Kidney (tissue), 14 donors: Measurements from ENCODE around the gene HNF4A. TPM values are rescaled to one million over a fixed set of nuclear protein-coding genes. Genes with fewer than 3 reads are reported as not detected.

ENCODE experiments used
- DNase-seq, 5 donors: peaks; one replicate each; pipeline ENCODE4 v3.0.0-alpha.2; 2013 to 2020
- FAIRE-seq: peaks from 2 replicates; lab custom pipeline; 2012; peaks lifted over from hg19 to GRCh38; lab: Jason Lieb, UNC
- H3K27ac ChIP-seq, 2 donors: one replicate each; pipeline ENCODE4 v1.7.0; 2013; ENCODE audit warnings: low read depth in 2 of 2, low read length in 2 of 2, inconsistent platforms in 1 of 2
- H3K27me3 ChIP-seq: one replicate; pipeline ENCODE4 v1.7.1; 2013; ENCODE audit warnings: low read length, inconsistent platforms; ENCODE audit not compliant: control insufficient read depth, insufficient read depth
- H3K36me3 ChIP-seq, 3 donors: one replicate each; pipeline versions ENCODE4 v1.7.0 to v1.7.1; 2013; ENCODE audit warnings: low read length in 3 of 3, control low read depth in 1 of 3, inconsistent platforms in 1 of 3; ENCODE audit not compliant: insufficient read depth in 3 of 3, control insufficient read depth in 2 of 3
- H3K4me1 ChIP-seq, 3 donors: one replicate each; pipeline versions ENCODE4 v1.7.0 to v1.7.1; 2013; ENCODE audit warnings: low read length in 3 of 3, inconsistent platforms in 1 of 3, low read depth in 1 of 3; ENCODE audit not compliant: control insufficient read depth in 2 of 3, insufficient read depth in 2 of 3
- H3K4me3 ChIP-seq, 3 donors: one replicate each; pipeline versions ENCODE4 v1.7.0 to v1.8.1; 2013; ENCODE audit warnings: low read length in 3 of 3, control low read depth in 1 of 3, inconsistent platforms in 1 of 3
- H3K9ac ChIP-seq, 3 donors: one replicate each; pipeline versions ENCODE4 v1.7.0 to v1.7.1; 2013; ENCODE audit warnings: low read length in 3 of 3, control low read depth in 1 of 3, inconsistent platforms in 1 of 3
- H3K9me3 ChIP-seq, 3 donors: one replicate each; pipeline versions ENCODE4 v1.7.0 to v1.7.1; 2013; ENCODE audit warnings: low read length in 3 of 3, control low read depth in 1 of 3, inconsistent platforms in 1 of 3; ENCODE audit not compliant: control insufficient read depth in 2 of 3, insufficient read depth in 1 of 3
- CTCF ChIP-seq: IDR thresholded peaks from 3 replicates; pipeline ENCODE4 v1.5.1; 2012; ENCODE audit warnings: mild to moderate bottlenecking, moderate library complexity, borderline replicate concordance; ENCODE audit not compliant: insufficient read depth; ENCODE audit errors: extremely low read depth
- intact Hi-C: fragments of 100-400 bp; cut with DNase I; formaldehyde crosslinking; loops from one replicate; pipeline ENCODE4 v1.11.1; 2022
- polyA plus RNA-seq: library from polyadenylated mRNA; stranded (reverse); fragments of 350-450 nt; fragmentation: Illumina TruSeq; extraction: RNeasy Lipid Tissue Mini Kit (QIAGEN cat#74804); gene quantifications from one replicate; pipeline ENCODE4 v1.2.3, GENCODE V29; 2014; ENCODE audit warnings: low read depth, low replicate concordance; ENCODE audit not compliant: insufficient read depth
- total RNA-seq: library from RNA; stranded (reverse); fragmentation: NEBNext Ultra II Directional; extraction: Animal tissue kit (Norgen Biotek cat#: 25700); gene quantifications from one replicate; pipeline ENCODE4 v1.2.1, GENCODE V29; 2021
- donor health status: control.
- donor health status: control.
- donor health status: control.
- donor health status: control.
- donor health status: control.
- donor health status: DM: yes; HTN: yes; CAD: no.
- donor health status: Normal renal cell carcinoma (clear cell type).

Gene HNF4A
- total and polyA plus RNA-seq, 2 donors from 2014 or later = 26.0 to 42.1 TPM

- no peak for TF ChIP-seq CTCF
- H3K4me3 ChIP-seq = no peak overlapping the region
- H3K4me1 ChIP-seq = no peaks in the 10 kb centered on the region
- no peak overlapping the region for H3K27ac ChIP-seq
- peaks cover 0 to 22% (median 2%) of the 10 kb centered on the region in 3 donors for H3K36me3 ChIP-seq
- intact Hi-C loops = no loop called here
- no peaks in the 10 kb centered on the region for H3K9me3 ChIP-seq
- no peak for DNase-seq
- FAIRE-seq = no peak
- H3K9ac ChIP-seq = no peak overlapping the region
- H3K27me3 ChIP-seq = no peaks in the 10 kb centered on the region
Measured at GRCh38 chr20:44429017-44429339, 73.5 kb downstream of the HNF4A start.

- DNase-seq (no peak), FAIRE-seq (no peak)
- intact Hi-C loops = no loop called here
- Histone ChIP-seq H3K27ac (no peak overlapping the region), H3K9ac (no peak overlapping the region), H3K4me1 (peaks cover 0 to 3% (median 0%) of the 10 kb centered on the region in 3 donors), H3K27me3 (no peaks in the 10 kb centered on the region), H3K4me3 (no peak overlapping the region), H3K36me3 (peaks cover 0 to 22% (median 0%) of the 10 kb centered on the region in 3 donors), H3K9me3 (no peaks in the 10 kb centered on the region)
- TF ChIP-seq CTCF = no peak
Measured at GRCh38 chr20:44429419-44430269, 74.1 kb downstream of the HNF4A start.

GRCh38 chr20:44430270-44431065 is 75.0 kb downstream of the HNF4A start:
- H3K9ac ChIP-seq = no peak overlapping the region
- intact Hi-C loops = no loop called here
- H3K9me3 ChIP-seq = no peaks in the 10 kb centered on the region
- TF ChIP-seq CTCF = no peak
- H3K4me1 ChIP-seq = peaks cover 0 to 5% (median 0%) of the 10 kb centered on the region in 3 donors
- H3K27me3 ChIP-seq = no peaks in the 10 kb centered on the region
- no peak for FAIRE-seq
- no peak overlapping the region for H3K27ac ChIP-seq
- H3K4me3 ChIP-seq = no peak overlapping the region
- H3K36me3 ChIP-seq = peaks cover 0 to 19% (median 0%) of the 10 kb centered on the region in 3 donors
- no peak for DNase-seq
